ENCODE measurements around the gene PXYLP1. TPM values are rescaled to one million over a fixed set of nuclear protein-coding genes. Genes with fewer than 3 reads are reported as not detected.

Gene PXYLP1
- total RNA-seq, 1 experiment from 2014 or later: 6.2 TPM

DNA sequence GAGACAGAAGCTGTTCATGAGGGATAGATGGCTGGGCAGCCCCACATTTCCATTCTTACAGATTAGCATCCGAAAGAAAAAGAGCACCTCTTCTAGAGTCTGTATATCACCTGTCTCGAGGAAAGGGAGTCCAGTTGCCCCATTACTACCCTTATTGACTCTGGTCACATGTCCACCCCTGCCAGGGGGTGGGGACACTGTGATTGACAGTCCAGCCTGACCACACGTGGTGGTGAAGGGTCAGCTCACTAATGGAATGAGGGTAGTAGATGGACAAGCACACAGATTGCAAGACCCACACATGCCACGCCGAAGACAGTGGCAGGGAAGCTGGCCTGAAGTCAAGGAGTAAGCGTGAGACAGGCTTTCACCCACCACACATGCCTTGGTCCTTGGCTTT, 45.8 kb downstream of the PXYLP1 start:
- H3F3A ChIP-seq (ENCODE audit: low read length, unreplicated experiment): no peaks in the 10 kb centered on the region
- intact Hi-C loops (cut with micrococcal nuclease): no loop called here
- H3K27ac ChIP-seq (ENCODE audit: low read length): no peak overlapping the region
- no peak overlapping the region for H3K9ac ChIP-seq (ENCODE audit: low read length)
- DNase-seq: no peak
- H3K4me2 ChIP-seq (ENCODE audit: low read length): no peak overlapping the region
- no peak overlapping the region for H3K4me3 ChIP-seq (ENCODE audit: low read length)
- H3K4me1 ChIP-seq (ENCODE audit: insufficient read depth, low read length): peaks cover 37% of the 10 kb centered on the region
- H3K27me3 ChIP-seq (ENCODE audit: low read length): no peaks in the 10 kb centered on the region
- no peaks in the 10 kb centered on the region for H3K36me3 ChIP-seq (ENCODE audit: low read depth, low read length)
- no peak for ATAC-seq
- BruUV-seq (replicated peaks): no TSS peak
- H3K9me3 ChIP-seq (ENCODE audit: low read length): no peaks in the 10 kb centered on the region
- no peaks in the 10 kb centered on the region for H3K79me2 ChIP-seq (ENCODE audit: low read length)
- H3K9me2 ChIP-seq (replicated peaks; ENCODE audit: low read length): no peaks in the 10 kb centered on the region
- TF ChIP-seq EZH2 (IDR thresholded peaks at IDR 0.05; ENCODE audit: low read length, unreplicated experiment) (no peak), EZH2phosphoT487 (IDR thresholded peaks at IDR 0.05; ENCODE audit: borderline replicate concordance, low read length) (no peak)
- TF ChIP-seq, protein P1, sequence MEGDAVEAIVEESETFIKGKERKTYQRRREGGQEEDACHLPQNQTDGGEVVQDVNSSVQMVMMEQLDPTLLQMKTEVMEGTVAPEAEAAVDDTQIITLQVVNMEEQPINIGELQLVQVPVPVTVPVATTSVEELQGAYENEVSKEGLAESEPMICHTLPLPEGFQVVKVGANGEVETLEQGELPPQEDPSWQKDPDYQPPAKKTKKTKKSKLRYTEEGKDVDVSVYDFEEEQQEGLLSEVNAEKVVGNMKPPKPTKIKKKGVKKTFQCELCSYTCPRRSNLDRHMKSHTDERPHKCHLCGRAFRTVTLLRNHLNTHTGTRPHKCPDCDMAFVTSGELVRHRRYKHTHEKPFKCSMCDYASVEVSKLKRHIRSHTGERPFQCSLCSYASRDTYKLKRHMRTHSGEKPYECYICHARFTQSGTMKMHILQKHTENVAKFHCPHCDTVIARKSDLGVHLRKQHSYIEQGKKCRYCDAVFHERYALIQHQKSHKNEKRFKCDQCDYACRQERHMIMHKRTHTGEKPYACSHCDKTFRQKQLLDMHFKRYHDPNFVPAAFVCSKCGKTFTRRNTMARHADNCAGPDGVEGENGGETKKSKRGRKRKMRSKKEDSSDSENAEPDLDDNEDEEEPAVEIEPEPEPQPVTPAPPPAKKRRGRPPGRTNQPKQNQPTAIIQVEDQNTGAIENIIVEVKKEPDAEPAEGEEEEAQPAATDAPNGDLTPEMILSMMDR (conservative IDR thresholded peaks at IDR 0.05; ENCODE audit: low read depth, low read length): no peak
- ChIA-PET CTCF (interaction anchor here (1.1 kb wide), 1 partner anchor 46 kb away, joined by 3 read pairs; the partner anchor contains the start of gene PXYLP1), POLR2A (ENCODE audit: unreplicated experiment) (no interaction called here)
- H2AFZ ChIP-seq (ENCODE audit: low read length): no peak overlapping the region
- H4K20me1 ChIP-seq (ENCODE audit: low read length): no peaks in the 10 kb centered on the region

DNA sequence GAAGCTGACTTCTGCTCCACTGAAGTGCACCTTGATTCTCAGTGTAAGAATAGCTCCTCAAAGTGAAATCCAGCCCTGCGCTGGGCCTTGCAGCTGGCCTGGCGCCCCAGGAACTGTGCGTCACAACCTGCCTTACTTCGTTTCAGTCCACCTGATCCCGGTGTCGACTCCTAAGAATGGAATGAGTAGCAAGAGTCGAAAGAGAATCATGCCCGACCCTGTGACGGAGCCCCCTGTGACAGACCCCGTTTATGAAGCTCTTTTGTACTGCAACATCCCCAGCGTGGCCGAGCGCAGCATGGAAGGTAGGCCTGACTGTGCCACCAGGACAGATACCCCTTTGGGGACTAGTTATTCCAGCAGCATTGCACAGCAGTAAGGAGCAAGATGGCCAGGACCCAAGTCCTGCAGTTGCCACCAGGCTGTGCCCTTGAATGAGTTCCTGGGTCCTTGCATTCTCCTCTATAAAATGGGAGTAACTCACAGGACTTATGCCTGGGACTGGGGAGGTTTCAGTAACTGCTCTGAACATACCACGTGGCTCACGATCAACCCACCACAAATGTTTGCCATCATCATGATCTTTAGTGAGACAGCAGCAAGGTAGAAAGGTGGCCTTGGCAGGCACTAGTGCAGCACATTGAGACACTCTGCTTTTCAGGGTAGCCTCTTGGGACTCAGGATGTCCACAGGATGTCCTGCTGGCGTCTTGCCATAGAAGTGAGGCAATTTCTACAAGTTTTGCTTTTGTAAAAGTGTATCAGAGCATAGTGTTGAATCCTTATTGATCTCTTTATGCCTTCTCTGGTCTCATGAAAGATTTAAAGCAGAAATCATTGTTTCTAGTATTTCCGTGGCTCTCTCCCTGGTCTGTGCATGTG, 46.8 kb downstream of the PXYLP1 start:
- Histone ChIP-seq H3K4me3 (ENCODE audit: low read length) (no peak overlapping the region), H3K27me3 (ENCODE audit: low read length) (no peaks in the 10 kb centered on the region), H3K79me2 (ENCODE audit: low read length) (no peaks in the 10 kb centered on the region), H3K4me2 (ENCODE audit: low read length) (no peak overlapping the region), H3K4me1 (ENCODE audit: insufficient read depth, low read length) (peaks cover 37% of the 10 kb centered on the region), H2AFZ (ENCODE audit: low read length) (no peak overlapping the region), H3K9me2 (replicated peaks; ENCODE audit: low read length) (no peaks in the 10 kb centered on the region), H3K27ac (ENCODE audit: low read length) (no peak overlapping the region), H3F3A (ENCODE audit: low read length, unreplicated experiment) (no peaks in the 10 kb centered on the region), H3K36me3 (ENCODE audit: low read depth, low read length) (no peaks in the 10 kb centered on the region), H3K9ac (ENCODE audit: low read length) (no peak overlapping the region), H3K9me3 (ENCODE audit: low read length) (no peaks in the 10 kb centered on the region), H4K20me1 (ENCODE audit: low read length) (no peaks in the 10 kb centered on the region)
- no TSS peak for BruUV-seq (replicated peaks)
- DNase-seq (no peak), ATAC-seq (no peak)
- intact Hi-C loops (cut with micrococcal nuclease): no loop called here
- ChIA-PET POLR2A (ENCODE audit: unreplicated experiment) (no interaction called here), CTCF (interaction anchor here (1.1 kb wide), 1 partner anchor 47 kb away, joined by 3 read pairs; the partner anchor contains the start of gene PXYLP1)
- no peak for TF ChIP-seq EZH2 (IDR thresholded peaks at IDR 0.05; ENCODE audit: low read length, unreplicated experiment)
- no peak for TF ChIP-seq EZH2phosphoT487 (IDR thresholded peaks at IDR 0.05; ENCODE audit: borderline replicate concordance, low read length)
- TF ChIP-seq, protein P1 (conservative IDR thresholded peaks at IDR 0.05; ENCODE audit: low read depth, low read length): no peak
